ENCODE data around the gene KCTD18.

DNA sequence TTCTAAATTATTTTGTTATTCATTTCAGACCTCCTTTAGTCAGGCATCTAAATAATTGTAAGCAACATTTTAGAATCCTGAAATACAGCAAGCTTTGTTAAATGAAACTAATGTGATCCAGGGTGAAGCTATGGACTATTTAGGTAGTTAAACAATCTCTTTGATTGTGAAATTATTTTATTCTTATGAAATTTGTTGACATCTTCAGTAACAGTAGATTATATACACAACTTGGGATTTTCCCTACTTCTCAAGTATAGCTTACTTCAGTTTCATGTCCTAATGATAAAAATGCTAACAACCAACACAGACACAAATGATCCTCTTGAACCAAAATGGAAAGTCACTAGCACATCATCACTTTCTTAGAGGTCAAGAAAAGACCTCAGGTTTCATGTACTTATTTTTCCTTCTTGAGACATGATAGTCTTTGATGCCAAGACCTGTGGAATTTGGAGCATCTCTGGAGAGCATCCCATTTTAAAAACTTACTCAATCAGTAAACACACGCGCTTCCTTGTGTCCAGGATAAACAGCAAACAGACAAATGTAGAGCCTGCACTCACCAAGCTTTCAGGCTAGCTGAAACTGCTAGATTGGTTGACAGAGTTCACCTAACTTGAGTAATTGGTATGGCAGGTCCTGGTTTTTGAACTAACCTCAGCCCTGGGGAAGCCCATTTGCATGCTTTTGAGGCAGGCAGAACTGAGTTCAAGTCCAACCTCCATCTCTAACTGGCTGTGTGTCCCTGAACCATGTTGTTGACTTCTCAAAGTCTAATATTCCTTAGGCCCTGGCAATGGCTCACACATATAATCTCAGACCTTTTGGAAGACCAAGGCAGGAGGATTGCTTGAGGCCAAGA, 47.8 kb downstream of the KCTD18 start:
- TF ChIP-seq, protein P1, sequence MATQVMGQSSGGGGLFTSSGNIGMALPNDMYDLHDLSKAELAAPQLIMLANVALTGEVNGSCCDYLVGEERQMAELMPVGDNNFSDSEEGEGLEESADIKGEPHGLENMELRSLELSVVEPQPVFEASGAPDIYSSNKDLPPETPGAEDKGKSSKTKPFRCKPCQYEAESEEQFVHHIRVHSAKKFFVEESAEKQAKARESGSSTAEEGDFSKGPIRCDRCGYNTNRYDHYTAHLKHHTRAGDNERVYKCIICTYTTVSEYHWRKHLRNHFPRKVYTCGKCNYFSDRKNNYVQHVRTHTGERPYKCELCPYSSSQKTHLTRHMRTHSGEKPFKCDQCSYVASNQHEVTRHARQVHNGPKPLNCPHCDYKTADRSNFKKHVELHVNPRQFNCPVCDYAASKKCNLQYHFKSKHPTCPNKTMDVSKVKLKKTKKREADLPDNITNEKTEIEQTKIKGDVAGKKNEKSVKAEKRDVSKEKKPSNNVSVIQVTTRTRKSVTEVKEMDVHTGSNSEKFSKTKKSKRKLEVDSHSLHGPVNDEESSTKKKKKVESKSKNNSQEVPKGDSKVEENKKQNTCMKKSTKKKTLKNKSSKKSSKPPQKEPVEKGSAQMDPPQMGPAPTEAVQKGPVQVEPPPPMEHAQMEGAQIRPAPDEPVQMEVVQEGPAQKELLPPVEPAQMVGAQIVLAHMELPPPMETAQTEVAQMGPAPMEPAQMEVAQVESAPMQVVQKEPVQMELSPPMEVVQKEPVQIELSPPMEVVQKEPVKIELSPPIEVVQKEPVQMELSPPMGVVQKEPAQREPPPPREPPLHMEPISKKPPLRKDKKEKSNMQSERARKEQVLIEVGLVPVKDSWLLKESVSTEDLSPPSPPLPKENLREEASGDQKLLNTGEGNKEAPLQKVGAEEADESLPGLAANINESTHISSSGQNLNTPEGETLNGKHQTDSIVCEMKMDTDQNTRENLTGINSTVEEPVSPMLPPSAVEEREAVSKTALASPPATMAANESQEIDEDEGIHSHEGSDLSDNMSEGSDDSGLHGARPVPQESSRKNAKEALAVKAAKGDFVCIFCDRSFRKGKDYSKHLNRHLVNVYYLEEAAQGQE (IDR thresholded peaks at IDR 0.05; ENCODE audit: low read depth): no peak
- TF ChIP-seq TCF12 (IDR thresholded peaks at IDR 0.05; ENCODE audit: low read depth): no peak
- no peak for TF ChIP-seq CREB1 (IDR thresholded peaks at IDR 0.05; ENCODE audit: low read depth)
- TF ChIP-seq TAF1 (IDR thresholded peaks at IDR 0.05; ENCODE audit: low read depth): no peak

Data from Ishikawa (cell line).